ENCODE measurements around the gene CALU. TPM values are rescaled to one million over a fixed set of nuclear protein-coding genes. Genes with fewer than 3 reads are reported as not detected.

Gene CALU
- total and polyA plus RNA-seq, 4 donors = 23.9 to 115 (median 99.0) TPM

GRCh38 chr7:128741491-128741890, 2.3 kb downstream of the CALU start:
- peak overlapping the region in 1 of 2 donors; percentile 26 for H3K27ac ChIP-seq (ENCODE audit: low read depth in 1 of 2, low read length in 1 of 2)
- WGBS, 2 donors = 73 to 83% methylated on average over 3 of the region's 3 CpGs
- H3K27me3 ChIP-seq (ENCODE audit: control insufficient read depth in 3 of 3, insufficient read depth in 3 of 3, low read length in 2 of 3) = no peaks in the 10 kb centered on the region
- ATAC-seq (ENCODE audit: insufficient read depth, low FRiP score) (no peak), DNase-seq (no peak)
- peak overlapping the region in 1 of 2 donors; percentile 96 for H3K9ac ChIP-seq (ENCODE audit: insufficient read depth in 1 of 2, low read length in 2 of 2)
- H3K9me3 ChIP-seq (ENCODE audit: control insufficient read depth in 4 of 4, insufficient read depth in 3 of 4, low read length in 3 of 4) = no peaks in the 10 kb centered on the region
- no peak for TF ChIP-seq CTCF (IDR thresholded peaks at IDR 0.05; ENCODE audit: control extremely low read depth, extremely low read depth)
- peaks cover 0 to 5% (median under 1%) of the 10 kb centered on the region in 4 donors for H3K36me3 ChIP-seq (ENCODE audit: control insufficient read depth in 4 of 4, insufficient read depth in 4 of 4, low read length in 4 of 4)
- peaks cover 0 to 24% (median 13%) of the 10 kb centered on the region in 5 donors for H3K4me1 ChIP-seq (ENCODE audit: control insufficient read depth in 5 of 5, insufficient read depth in 5 of 5, low read length in 5 of 5)
- H3K4me3 ChIP-seq = no peak overlapping the region

GRCh38 chr7:128742206-128742605, 3.0 kb downstream of the CALU start:
- Histone ChIP-seq H3K27me3 (ENCODE audit: control insufficient read depth in 3 of 3, insufficient read depth in 3 of 3, low read length in 2 of 3) (no peaks in the 10 kb centered on the region), H3K27ac (ENCODE audit: low read depth in 1 of 2, low read length in 1 of 2) (peak overlapping the region in 1 of 2 donors; percentile 55), H3K9me3 (ENCODE audit: control insufficient read depth in 4 of 4, insufficient read depth in 3 of 4, low read length in 3 of 4) (no peaks in the 10 kb centered on the region), H3K4me1 (ENCODE audit: control insufficient read depth in 5 of 5, insufficient read depth in 5 of 5, low read length in 5 of 5) (peaks cover 0 to 24% (median 13%) of the 10 kb centered on the region in 5 donors), H3K4me3 (no peak overlapping the region), H3K36me3 (ENCODE audit: control insufficient read depth in 4 of 4, insufficient read depth in 4 of 4, low read length in 4 of 4) (peaks cover 0 to 5% (median under 1%) of the 10 kb centered on the region in 4 donors), H3K9ac (ENCODE audit: insufficient read depth in 1 of 2, low read length in 2 of 2) (no peak overlapping the region)
- ATAC-seq (ENCODE audit: insufficient read depth, low FRiP score) = no peak
- no peak for DNase-seq
- 48 to 65% methylated on average over 4 of the region's 4 CpGs for WGBS, 2 donors
- TF ChIP-seq CTCF (IDR thresholded peaks at IDR 0.05; ENCODE audit: control extremely low read depth, extremely low read depth) = no peak

GRCh38 chr7:128743112-128743772, 4.1 kb downstream of the CALU start:
- Histone ChIP-seq H3K27ac (ENCODE audit: low read depth in 1 of 2, low read length in 1 of 2) (no peak overlapping the region), H3K4me3 (no peak overlapping the region), H3K9me3 (ENCODE audit: control insufficient read depth in 4 of 4, insufficient read depth in 3 of 4, low read length in 3 of 4) (no peaks in the 10 kb centered on the region), H3K36me3 (ENCODE audit: control insufficient read depth in 4 of 4, insufficient read depth in 4 of 4, low read length in 4 of 4) (peaks cover 0 to 5% (median 3%) of the 10 kb centered on the region in 4 donors), H3K4me1 (ENCODE audit: control insufficient read depth in 5 of 5, insufficient read depth in 5 of 5, low read length in 5 of 5) (peaks cover 0 to 27% (median 11%) of the 10 kb centered on the region in 5 donors), H3K27me3 (ENCODE audit: control insufficient read depth in 3 of 3, insufficient read depth in 3 of 3, low read length in 2 of 3) (no peaks in the 10 kb centered on the region), H3K9ac (ENCODE audit: insufficient read depth in 1 of 2, low read length in 2 of 2) (no peak overlapping the region)
- no peak for ATAC-seq (ENCODE audit: insufficient read depth, low FRiP score)
- no peak for TF ChIP-seq CTCF (IDR thresholded peaks at IDR 0.05; ENCODE audit: control extremely low read depth, extremely low read depth)
- DNase-seq = no peak
- 84 to 91% methylated on average over 7 of the region's 7 CpGs for WGBS, 2 donors
